ENCODE data around the gene NOP56. TPM values are rescaled to one million over a fixed set of nuclear protein-coding genes. Genes with fewer than 3 reads are reported as not detected.
"Not testable (repeated sequence)": the region's sequence is repeated elsewhere in the genome, so short reads cannot be mapped to it uniquely, and the experiment has no call there.

Gene NOP56
- polyA plus RNA-seq, 2 of the 4 experiments (the other 2 are of a cell fraction), result 571 to 658 TPM

- H3K4me3 ChIP-seq, result no peak overlapping the region
- ChIA-PET POLR2A (no interaction called here), CTCF (interaction anchor here (0.7 to 1.3 kb wide), 4 partner anchors 8 to 993 kb away, joined by 3 to 4 read pairs (median 4); no protein-coding TSS in a partner anchor)
- TF ChIP-seq MAFK (IDR thresholded peaks at IDR 0.05; ENCODE audit: partially characterized antibody) (no peak), USF2 (IDR thresholded peaks at IDR 0.05) (no peak), MAX (IDR thresholded peaks at IDR 0.05) (no peak), HEYL (CRISPR knock-in tag; IDR thresholded peaks at IDR 0.05) (no peak), HMGXB4 (CRISPR knock-in tag; IDR thresholded peaks at IDR 0.05; ENCODE audit: borderline replicate concordance) (no peak), HOXB13 (CRISPR knock-in tag; IDR thresholded peaks at IDR 0.05; ENCODE audit: low read depth) (no peak), ESRRA (IDR thresholded peaks at IDR 0.05; ENCODE audit: borderline replicate concordance, low read length) (no peak), RFX5 (IDR thresholded peaks at IDR 0.05) (no peak), FOSL2 (IDR thresholded peaks at IDR 0.05) (no peak), FOSL2 (CRISPR knock-in tag; IDR thresholded peaks at IDR 0.05) (no peak), CHD2 (IDR thresholded peaks at IDR 0.05; ENCODE audit: low read length, partially characterized antibody) (no peak)
- DNase-seq (ENCODE audit: low read depth in 1 of 2, low spot score in 1 of 2) (no peak), FAIRE-seq (no peak), ATAC-seq (no peak)
- 67% methylated on average over 13 of the region's 13 CpGs for WGBS (ENCODE audit: missing lambda C conversion rate)
- no peaks in the 10 kb centered on the region for H3K9me3 ChIP-seq
- H3K4me2 ChIP-seq, result no peak overlapping the region
- H3K27ac ChIP-seq, result no peak overlapping the region
- peaks cover 8% of the 10 kb centered on the region; the same call in 1 of the 3 replicates for H3K4me1 ChIP-seq
These were observed 43.0 kb downstream of the NOP56 start for GRCh38 chr20:2695206-2695983.

GRCh38 chr20:2695984-2696525 is 43.6 kb downstream of the NOP56 start:
- H3K9me3 ChIP-seq; H3K4me1 ChIP-seq; POLR2A ChIA-PET; DNase-seq (ENCODE audit: low read depth in 1 of 2, low spot score in 1 of 2); H3K27ac ChIP-seq; H3K4me2 ChIP-seq; FAIRE-seq; ATAC-seq; H3K4me3 ChIP-seq: not testable (repeated sequence)
- WGBS (ENCODE audit: missing lambda C conversion rate), result 84% methylated on average over 12 of the region's 12 CpGs
- CTCF ChIA-PET, result interaction anchor here (0.7 to 1.4 kb wide), 4 partner anchors 9 to 992 kb away, joined by 3 to 4 read pairs (median 4); no protein-coding TSS in a partner anchor

- Histone ChIP-seq H3K27ac (no peak overlapping the region), H3K4me2 (no peak overlapping the region), H3K4me3 (no peak overlapping the region), H3K4me1 (peaks cover 8% of the 10 kb centered on the region; the same call in 1 of the 3 replicates), H3K9me3 (no peaks in the 10 kb centered on the region)
- TF ChIP-seq HDAC2 (IDR thresholded peaks at IDR 0.05) (no peak), CTCF (IDR thresholded peaks at IDR 0.05) (no peak), ZFP36 (IDR thresholded peaks at IDR 0.05; ENCODE audit: borderline replicate concordance, partially characterized antibody) (no peak)
- WGBS (ENCODE audit: missing lambda C conversion rate), result 63% methylated on average over 7 of the region's 9 CpGs
- ChIA-PET POLR2A (no interaction called here), CTCF (interaction anchor here (0.7 to 1.4 kb wide), 3 partner anchors 9 to 58 kb away, joined by 3 to 4 read pairs (median 3); no protein-coding TSS in a partner anchor)
- no peak for FAIRE-seq
- ATAC-seq, result no peak
- no peak for DNase-seq (ENCODE audit: low read depth in 1 of 2, low spot score in 1 of 2)
These were observed 44.2 kb downstream of the NOP56 start for GRCh38 chr20:2696646-2697045.

All from A549 (cell line).